Common myeloid progenitor, CD34-positive (primary cell): Measurements from ENCODE around the gene VPS33A.
"Not testable (repeated sequence)": the region's sequence is repeated elsewhere in the genome, so short reads cannot be mapped to it uniquely, and the experiment has no call there.

Experiments
- CTCF ChIA-PET: fragments of 350-600 bp; sonication (Branson Sonifier 250); formaldehyde crosslinking; loops from one replicate; lab custom pipeline; 2021; ENCODE audit warnings: antibody characterized with exemption; lab: Charles Lee
- POLR2A ChIA-PET: fragments of 350-600 bp; sonication (Branson Sonifier 250); formaldehyde crosslinking; loops from one replicate; lab custom pipeline; 2021; ENCODE audit warnings: antibody characterized with exemption; lab: Charles Lee
- DNase-seq, 3 donors: peaks; one replicate each; pipeline versions ENCODE4 v3.0.0 to v3.0.0-alpha.2; 2013
- H3K27ac ChIP-seq, 2 experiments: 1 replicate in 1 of 2; 2 replicates in 1 of 2; pipeline ENCODE4 v1.7.0; 2013; ENCODE audit warnings: inconsistent platforms in 2 of 2, low read length in 2 of 2, mild to moderate bottlenecking in 2 of 2, low read depth in 1 of 2, moderate library complexity in 1 of 2; ENCODE audit not compliant: severe bottlenecking in 2 of 2, insufficient read depth in 1 of 2, poor library complexity in 1 of 2
- H3K27me3 ChIP-seq, 5 experiments: replicated peaks in 2 of 5; 1 replicate in 3 of 5; 2 replicates in 2 of 5; pipeline versions ENCODE4 v1.6.1 to v1.7.0; 2013; ENCODE audit warnings: low read length in 4 of 5, mild to moderate bottlenecking in 2 of 5, moderate library complexity in 2 of 5, inconsistent platforms in 1 of 5; ENCODE audit not compliant: insufficient read depth in 5 of 5, control insufficient read depth in 4 of 5
- H3K36me3 ChIP-seq, 4 experiments: 1 replicate in 2 of 4; 2 replicates in 2 of 4; pipeline versions ENCODE4 v1.6.1 to v1.7.0; 2013; ENCODE audit warnings: low read length in 3 of 4, control low read depth in 1 of 4, mild to moderate bottlenecking in 1 of 4; ENCODE audit not compliant: control insufficient read depth in 4 of 4, insufficient read depth in 4 of 4
- H3K4me1 ChIP-seq, 4 experiments: 1 replicate in 3 of 4; 2 replicates in 1 of 4; pipeline versions ENCODE4 v1.6.1 to v1.7.1; 2013; ENCODE audit warnings: low read length in 3 of 4, mild to moderate bottlenecking in 3 of 4, control low read depth in 1 of 4, inconsistent platforms in 1 of 4, moderate library complexity in 1 of 4; ENCODE audit not compliant: control insufficient read depth in 4 of 4, insufficient read depth in 4 of 4; ENCODE audit errors: control extremely low read depth in 1 of 4
- H3K4me3 ChIP-seq, 7 experiments: 1 replicate in 4 of 7; 2 replicates in 3 of 7; pipeline versions ENCODE4 v1.5.1 to v1.7.0; 2013; ENCODE audit warnings: mild to moderate bottlenecking in 7 of 7, low read length in 6 of 7, moderate library complexity in 6 of 7, inconsistent platforms in 2 of 7, low read depth in 2 of 7, control low read depth in 1 of 7; ENCODE audit not compliant: insufficient read depth in 4 of 7, control insufficient read depth in 1 of 7; ENCODE audit errors: extremely low read depth in 1 of 7
- H3K9me3 ChIP-seq, 5 experiments: 1 replicate in 4 of 5; 2 replicates in 1 of 5; pipeline versions ENCODE4 v1.6.1 to v1.7.1; 2013; ENCODE audit warnings: low read length in 4 of 5, mild to moderate bottlenecking in 2 of 5, inconsistent platforms in 1 of 5, low read depth in 1 of 5, moderate library complexity in 1 of 5; ENCODE audit not compliant: control insufficient read depth in 4 of 5, insufficient read depth in 2 of 5; ENCODE audit errors: control extremely low read depth in 1 of 5
- WGBS: methylation state at CpG from one replicate; pipeline ENCODE4 v1.1.5; 2013; ENCODE audit not compliant: insufficient coverage; 5-methylcytosine and 5-hydroxymethylcytosine counted together

The VPS33A gene

GRCh38 chr12:122260735-122261134, 5.6 kb downstream of the VPS33A start:
- POLR2A ChIA-PET = interaction anchor here (0.6 kb wide), 1 partner anchor 32 kb away, joined by 3 read pairs; no protein-coding TSS in a partner anchor
- H3K4me1 ChIP-seq, H3K9me3 ChIP-seq, H3K27ac ChIP-seq, DNase-seq, CTCF ChIA-PET, H3K4me3 ChIP-seq, H3K27me3 ChIP-seq: not testable (repeated sequence)
- peaks cover 12 to 63% (median 29%) of the 10 kb centered on the region in 4 experiments for H3K36me3 ChIP-seq
- 93% methylated on average over 4 of the region's 14 CpGs for WGBS

GRCh38 chr12:122258939-122259338, 7.4 kb downstream of the VPS33A start:
- H3K4me1 ChIP-seq, DNase-seq, CTCF ChIA-PET, H3K27me3 ChIP-seq, H3K9me3 ChIP-seq, H3K27ac ChIP-seq, H3K4me3 ChIP-seq: not testable (repeated sequence)
- no CpG with 5 or more reads among the region's 4 CpGs for WGBS
- peaks cover 15 to 65% (median 29%) of the 10 kb centered on the region in 4 experiments for H3K36me3 ChIP-seq
- POLR2A ChIA-PET = interaction anchor here (0.6 kb wide), 1 partner anchor 644 kb away, joined by 5 read pairs; no protein-coding TSS in a partner anchor

GRCh38 chr12:122258462-122258861, 7.8 kb downstream of the VPS33A start:
- H3K27me3 ChIP-seq, H3K4me1 ChIP-seq, DNase-seq, H3K4me3 ChIP-seq, POLR2A ChIA-PET, CTCF ChIA-PET, H3K9me3 ChIP-seq, H3K27ac ChIP-seq: not testable (repeated sequence)
- WGBS = no CpG with 5 or more reads among the region's 4 CpGs
- peaks cover 13 to 68% (median 28%) of the 10 kb centered on the region in 4 experiments for H3K36me3 ChIP-seq

GRCh38 chr12:122250536-122250935, 15.8 kb downstream of the VPS33A start:
- no peaks in the 10 kb centered on the region for H3K9me3 ChIP-seq
- no peaks in the 10 kb centered on the region for H3K27me3 ChIP-seq
- ChIA-PET POLR2A (no interaction called here), CTCF (no interaction called here)
- 96% methylated on average over 4 of the region's 8 CpGs for WGBS
- no peak overlapping the region for H3K27ac ChIP-seq
- no peaks in the 10 kb centered on the region for H3K4me1 ChIP-seq
- DNase-seq = no peak
- no peak overlapping the region for H3K4me3 ChIP-seq
- peaks cover 8 to 46% (median 29%) of the 10 kb centered on the region in 4 experiments for H3K36me3 ChIP-seq

GRCh38 chr12:122250047-122250446, 16.2 kb downstream of the VPS33A start:
- no peak overlapping the region for H3K4me3 ChIP-seq
- H3K9me3 ChIP-seq = no peaks in the 10 kb centered on the region
- H3K27me3 ChIP-seq = no peaks in the 10 kb centered on the region
- no peak for DNase-seq
- ChIA-PET POLR2A (no interaction called here), CTCF (no interaction called here)
- no peak overlapping the region for H3K27ac ChIP-seq
- peaks cover 8 to 46% (median 29%) of the 10 kb centered on the region in 4 experiments for H3K36me3 ChIP-seq
- WGBS = 100% methylated on average over 6 of the region's 6 CpGs
- H3K4me1 ChIP-seq = no peaks in the 10 kb centered on the region

- ChIA-PET CTCF (interaction anchor here (0.8 to 1.7 kb wide), 2 partner anchors 15 to 22 kb away, joined by 3 to 5 read pairs; no protein-coding TSS in a partner anchor), POLR2A (no interaction called here)
- Histone ChIP-seq H3K27me3 (no peaks in the 10 kb centered on the region), H3K4me3 (no peak overlapping the region), H3K9me3 (no peaks in the 10 kb centered on the region), H3K27ac (no peak overlapping the region), H3K36me3 (peaks cover 6 to 53% (median 39%) of the 10 kb centered on the region in 4 experiments), H3K4me1 (no peaks in the 10 kb centered on the region)
- no peak for DNase-seq
- 100% methylated on average over 1 of the region's 1 CpG for WGBS
These were observed 20.7 kb downstream of the VPS33A start for GRCh38 chr12:122245553-122245952.

- ChIA-PET CTCF (interaction anchor here (0.5 to 1.7 kb wide), 6 partner anchors 8 to 948 kb away, joined by 3 to 5 read pairs (median 3); partner anchors contain the start of gene CAMKK2), POLR2A (interaction anchor here (0.5 kb wide), 1 partner anchor 11 kb away, joined by 3 read pairs; no protein-coding TSS in a partner anchor)
- H3K27ac ChIP-seq = no peak overlapping the region
- no peaks in the 10 kb centered on the region for H3K4me1 ChIP-seq
- H3K27me3 ChIP-seq = no peaks in the 10 kb centered on the region
- peaks cover 9 to 52% (median 37%) of the 10 kb centered on the region in 4 experiments for H3K36me3 ChIP-seq
- no peaks in the 10 kb centered on the region for H3K9me3 ChIP-seq
- WGBS = 96% methylated on average over 8 of the region's 11 CpGs
- H3K4me3 ChIP-seq = no peak overlapping the region
- DNase-seq = no peak
These were observed 21.5 kb downstream of the VPS33A start for GRCh38 chr12:122244565-122245371.
